Uterus (tissue), 2 donors: ENCODE data around the gene ENDOD1.
"Not testable (repeated sequence)": the region's sequence is repeated elsewhere in the genome, so short reads cannot be mapped to it uniquely, and the experiment has no call there.

ENCODE experiments used
- POLR2A ChIP-seq, 2 donors: fragments of 450-650 bp; IDR thresholded peaks; one replicate each; pipeline ENCODE4 v1.6.1; 2016; ENCODE audit warnings: antibody characterized with exemption in 2 of 2, mild to moderate bottlenecking in 1 of 2, moderate library complexity in 1 of 2
- TF ChIP-seq, protein P1 (sequence below), 4 experiments: fragments of 200-600 bp in 2 of 4; fragments of 450-650 bp in 2 of 4; sonication (generic) in 2 of 4; IDR thresholded peaks; one replicate each; pipeline ENCODE4 v1.5.1; 2016 to 2019; ENCODE audit warnings: antibody characterized with exemption in 4 of 4, mild to moderate bottlenecking in 2 of 4, moderate library complexity in 1 of 4

DNA sequence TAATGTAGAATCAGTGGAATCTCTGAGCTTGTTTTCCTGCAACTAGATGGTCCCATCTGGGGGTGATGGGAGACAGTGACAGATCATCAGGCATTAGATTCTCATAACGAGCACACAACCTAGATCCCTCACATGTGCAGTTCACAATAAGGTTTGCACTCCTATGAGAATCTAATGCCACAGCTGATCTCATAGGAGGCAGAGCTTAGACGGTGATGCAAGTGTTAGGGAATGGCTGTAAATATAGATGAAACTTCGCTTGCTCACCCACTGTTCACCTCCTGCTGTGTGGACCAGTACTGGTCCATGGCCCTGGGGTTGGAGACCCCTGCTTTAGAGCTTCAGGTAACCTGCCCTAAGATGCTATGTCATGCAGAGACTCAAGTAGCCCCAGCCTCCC is 21.8 kb downstream of the ENDOD1 start:
- TF ChIP-seq, protein P1, sequence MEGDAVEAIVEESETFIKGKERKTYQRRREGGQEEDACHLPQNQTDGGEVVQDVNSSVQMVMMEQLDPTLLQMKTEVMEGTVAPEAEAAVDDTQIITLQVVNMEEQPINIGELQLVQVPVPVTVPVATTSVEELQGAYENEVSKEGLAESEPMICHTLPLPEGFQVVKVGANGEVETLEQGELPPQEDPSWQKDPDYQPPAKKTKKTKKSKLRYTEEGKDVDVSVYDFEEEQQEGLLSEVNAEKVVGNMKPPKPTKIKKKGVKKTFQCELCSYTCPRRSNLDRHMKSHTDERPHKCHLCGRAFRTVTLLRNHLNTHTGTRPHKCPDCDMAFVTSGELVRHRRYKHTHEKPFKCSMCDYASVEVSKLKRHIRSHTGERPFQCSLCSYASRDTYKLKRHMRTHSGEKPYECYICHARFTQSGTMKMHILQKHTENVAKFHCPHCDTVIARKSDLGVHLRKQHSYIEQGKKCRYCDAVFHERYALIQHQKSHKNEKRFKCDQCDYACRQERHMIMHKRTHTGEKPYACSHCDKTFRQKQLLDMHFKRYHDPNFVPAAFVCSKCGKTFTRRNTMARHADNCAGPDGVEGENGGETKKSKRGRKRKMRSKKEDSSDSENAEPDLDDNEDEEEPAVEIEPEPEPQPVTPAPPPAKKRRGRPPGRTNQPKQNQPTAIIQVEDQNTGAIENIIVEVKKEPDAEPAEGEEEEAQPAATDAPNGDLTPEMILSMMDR (IDR thresholded peaks at IDR 0.05) = not testable (repeated sequence)
- not testable (repeated sequence) for TF ChIP-seq POLR2A (IDR thresholded peaks at IDR 0.05)
